ENCODE measurements around the gene MAPK14.
"Not testable (repeated sequence)": the region's sequence is repeated elsewhere in the genome, so short reads cannot be mapped to it uniquely, and the experiment has no call there.

MAPK14 gene

GRCh38 chr6:36027501-36028087 is at the start of gene MAPK14:
TSS of gene MAPK14 (plus strand) at chr6:36027808. CDS start at chr6:36028158, 350 bp downstream.
- peak; percentile 94 for DNase-seq (ENCODE audit: low spot score)

GRCh38 chr6:35980126-35980525 is 47.5 kb upstream of the MAPK14 start:
- DNase-seq (ENCODE audit: low spot score) = not testable (repeated sequence)

GRCh38 chr6:35980991-35981645 is 46.5 kb upstream of the MAPK14 start:
- no peak for DNase-seq (ENCODE audit: low spot score)

- DNase-seq (ENCODE audit: low spot score) = no peak
Measured at GRCh38 chr6:35984701-35985100, 42.9 kb upstream of the MAPK14 start.

GRCh38 chr6:35988047-35988446 is 39.6 kb upstream of the MAPK14 start:
- not testable (repeated sequence) for DNase-seq (ENCODE audit: low spot score)

- no peak for DNase-seq (ENCODE audit: low spot score)
Measured at GRCh38 chr6:35993150-35993549, 34.5 kb upstream of the MAPK14 start.

- DNase-seq (ENCODE audit: low spot score) = no peak
Measured at GRCh38 chr6:36000451-36000850, 27.2 kb upstream of the MAPK14 start.

- DNase-seq (ENCODE audit: low spot score) = no peak
Measured at GRCh38 chr6:36015666-36016065, 11.9 kb upstream of the MAPK14 start.

- DNase-seq (ENCODE audit: low spot score) = no peak
Measured at GRCh38 chr6:36018339-36018738, 9.3 kb upstream of the MAPK14 start.

- no peak for DNase-seq (ENCODE audit: low spot score)
Measured at GRCh38 chr6:36019167-36019566, 8.4 kb upstream of the MAPK14 start.

GRCh38 chr6:36020154-36020553 is 7.5 kb upstream of the MAPK14 start:
- DNase-seq (ENCODE audit: low spot score) = no peak

- no peak for DNase-seq (ENCODE audit: low spot score)
Measured at GRCh38 chr6:36023996-36024795, 3.4 kb upstream of the MAPK14 start, which contains the start of gene SLC26A8. TSS of gene SLC26A8 (minus strand) at chr6:36024641. CDS start at chr6:36019707, 4,934 bp downstream.

GRCh38 chr6:36025260-36025931 is 2.2 kb upstream of the MAPK14 start:
- no peak for DNase-seq (ENCODE audit: low spot score)

- no peak for DNase-seq (ENCODE audit: low spot score)
Measured at GRCh38 chr6:36025932-36026327, 1.7 kb upstream of the MAPK14 start.

GRCh38 chr6:36028088-36028876 is 674 bp downstream of the MAPK14 start:
- DNase-seq (ENCODE audit: low spot score) = peak; percentile 33

GRCh38 chr6:36028877-36029324 is 1.3 kb downstream of the MAPK14 start:
- DNase-seq (ENCODE audit: low spot score) = peak; percentile 49

GRCh38 chr6:36029464-36029863 is 1.9 kb downstream of the MAPK14 start:
- no peak for DNase-seq (ENCODE audit: low spot score)

GRCh38 chr6:36032261-36032660 is 4.7 kb downstream of the MAPK14 start:
- DNase-seq (ENCODE audit: low spot score) = no peak

GRCh38 chr6:36033144-36033543 is 5.5 kb downstream of the MAPK14 start:
- DNase-seq (ENCODE audit: low spot score) = not testable (repeated sequence)

GRCh38 chr6:36033935-36034334 is 6.3 kb downstream of the MAPK14 start:
- no peak for DNase-seq (ENCODE audit: low spot score)

- DNase-seq (ENCODE audit: low spot score) = no peak
Measured at GRCh38 chr6:36034441-36034840, 6.8 kb downstream of the MAPK14 start.
